Colonic mucosa (tissue), 4 donors: ENCODE measurements around the gene CRY1. TPM values are rescaled to one million over a fixed set of nuclear protein-coding genes. Genes with fewer than 3 reads are reported as not detected.
A peak's percentile ranks its signal among the peaks of the same experiment; 100 is the strongest.

Source experiments
- DNase-seq: peaks from one replicate; pipeline ENCODE4 v3.0.0-alpha.2; 2020
- H3K27ac ChIP-seq: fragments of 200-600 bp; one replicate; pipeline ENCODE4 v1.8.0; 2021
- H3K27me3 ChIP-seq: fragments of 200-600 bp; one replicate; pipeline ENCODE4 v1.8.0; 2021
- H3K36me3 ChIP-seq: fragments of 200-600 bp; one replicate; pipeline ENCODE4 v1.8.0; 2021
- H3K4me1 ChIP-seq: fragments of 200-600 bp; one replicate; pipeline ENCODE4 v1.8.0; 2021; ENCODE audit warnings: mild to moderate bottlenecking
- H3K4me3 ChIP-seq: fragments of 200-600 bp; one replicate; pipeline ENCODE4 v1.8.0; 2021
- H3K9ac ChIP-seq, 2 donors: one replicate each; pipeline ENCODE4 v1.7.0; 2013; ENCODE audit warnings: control low read depth in 2 of 2, low read depth in 2 of 2, low read length in 2 of 2
- H3K9me3 ChIP-seq: fragments of 200-600 bp; one replicate; pipeline ENCODE4 v1.8.0; 2021
- CTCF ChIP-seq: fragments of 200-600 bp; IDR thresholded peaks from one replicate; pipeline ENCODE4 v1.8.0; 2022; ENCODE audit warnings: antibody characterized with exemption, mild to moderate bottlenecking
- intact Hi-C: fragments of 100-400 bp; cut with DNase I; formaldehyde crosslinking; loops from one replicate; pipeline ENCODE4 v1.14.1; 2022
- total RNA-seq, 2 donors: library from RNA; stranded (reverse); fragmentation: NEBNext Ultra II Directional in 1 of 2; extraction: Animal tissue kit (Norgen Biotek cat#: 25700) in 1 of 2; gene quantifications; one replicate each; pipeline ENCODE4 v1.2.1, GENCODE V29; 2021
- donor health status: healthy.
- donor health status: DM: no; HTN: no; CAD: no.
- donor health status: DM: no; HTN: no; CAD: no.

The CRY1 gene
- total RNA-seq, 2 donors from 2014 or later, result 14.2 to 22.5 TPM

- no peak overlapping the region for H3K4me3 ChIP-seq
- no peaks in the 10 kb centered on the region for H3K36me3 ChIP-seq
- peak overlapping the region; percentile 72 for H3K27ac ChIP-seq
- H3K27me3 ChIP-seq, result no peaks in the 10 kb centered on the region
- intact Hi-C loops, result no loop called here
- no peak for DNase-seq
- H3K4me1 ChIP-seq, result peaks cover 7% of the 10 kb centered on the region
- no peak overlapping the region for H3K9ac ChIP-seq
- no peaks in the 10 kb centered on the region for H3K9me3 ChIP-seq
- TF ChIP-seq CTCF, result no peak
These were observed 105.5 kb downstream of the CRY1 start for GRCh38 chr12:106987846-106988245.

GRCh38 chr12:106986625-106987389 is 106.5 kb downstream of the CRY1 start, which contains the start of gene MTERF2:
Gene MTERF2, minus strand, starts transcription at chr12:106987146. Its CDS starts 8,432 bp downstream, at chr12:106978714.
- Histone ChIP-seq H3K4me3 (peak within 1 kb of the TSS; percentile 66), H3K27ac (peak within 1 kb of the TSS; percentile 72), H3K9me3 (no peaks in the 10 kb centered on the region), H3K9ac (peak within 1 kb of the TSS; percentile 86 to 89), H3K36me3 (no peaks in the 10 kb centered on the region), H3K27me3 (no peaks in the 10 kb centered on the region), H3K4me1 (peaks cover 7% of the 10 kb centered on the region)
- no peak for TF ChIP-seq CTCF
- intact Hi-C loops, result no loop called here
- peak; percentile 93 for DNase-seq

- no peaks in the 10 kb centered on the region for H3K27me3 ChIP-seq
- H3K36me3 ChIP-seq, result no peaks in the 10 kb centered on the region
- intact Hi-C loops, result no loop called here
- peak overlapping the region; percentile 66 for H3K4me3 ChIP-seq
- no peaks in the 10 kb centered on the region for H3K9me3 ChIP-seq
- peaks cover 7% of the 10 kb centered on the region for H3K4me1 ChIP-seq
- TF ChIP-seq CTCF, result no peak
- DNase-seq, result no peak
- H3K9ac ChIP-seq, result peak overlapping the region; percentile 86 to 89
- peak overlapping the region; percentile 72 for H3K27ac ChIP-seq
These were observed 107.2 kb downstream of the CRY1 start for GRCh38 chr12:106986135-106986534.

- DNase-seq, result no peak
- intact Hi-C loops, result no loop called here
- H3K27me3 ChIP-seq, result no peaks in the 10 kb centered on the region
- no peaks in the 10 kb centered on the region for H3K36me3 ChIP-seq
- H3K4me1 ChIP-seq, result peaks cover 7% of the 10 kb centered on the region
- no peaks in the 10 kb centered on the region for H3K9me3 ChIP-seq
- H3K9ac ChIP-seq, result no peak overlapping the region
- TF ChIP-seq CTCF, result no peak
- no peak overlapping the region for H3K27ac ChIP-seq
- no peak overlapping the region for H3K4me3 ChIP-seq
These were observed 107.9 kb downstream of the CRY1 start for GRCh38 chr12:106985479-106985878.

- Histone ChIP-seq H3K27ac (no peak overlapping the region), H3K4me1 (peaks cover 7% of the 10 kb centered on the region)
These were observed 108.7 kb downstream of the CRY1 start for GRCh38 chr12:106984588-106985137.

More at GRCh38 chr12:106984588-106985137, 108.7 kb downstream of the CRY1 start:
- H3K9ac ChIP-seq, result no peak overlapping the region
- no peak for DNase-seq
- intact Hi-C loops, result no loop called here
- no peak overlapping the region for H3K4me3 ChIP-seq
- H3K27me3 ChIP-seq, result no peaks in the 10 kb centered on the region
- TF ChIP-seq CTCF, result no peak
- H3K9me3 ChIP-seq, result no peaks in the 10 kb centered on the region
- no peaks in the 10 kb centered on the region for H3K36me3 ChIP-seq
